ENCODE measurements around the gene MAP1A. TPM values are rescaled to one million over a fixed set of nuclear protein-coding genes. Genes with fewer than 3 reads are reported as not detected.

MAP1A gene
- total and polyA plus RNA-seq, 8 donors: 0.61 to 10.1 (median 5.0) TPM

DNA sequence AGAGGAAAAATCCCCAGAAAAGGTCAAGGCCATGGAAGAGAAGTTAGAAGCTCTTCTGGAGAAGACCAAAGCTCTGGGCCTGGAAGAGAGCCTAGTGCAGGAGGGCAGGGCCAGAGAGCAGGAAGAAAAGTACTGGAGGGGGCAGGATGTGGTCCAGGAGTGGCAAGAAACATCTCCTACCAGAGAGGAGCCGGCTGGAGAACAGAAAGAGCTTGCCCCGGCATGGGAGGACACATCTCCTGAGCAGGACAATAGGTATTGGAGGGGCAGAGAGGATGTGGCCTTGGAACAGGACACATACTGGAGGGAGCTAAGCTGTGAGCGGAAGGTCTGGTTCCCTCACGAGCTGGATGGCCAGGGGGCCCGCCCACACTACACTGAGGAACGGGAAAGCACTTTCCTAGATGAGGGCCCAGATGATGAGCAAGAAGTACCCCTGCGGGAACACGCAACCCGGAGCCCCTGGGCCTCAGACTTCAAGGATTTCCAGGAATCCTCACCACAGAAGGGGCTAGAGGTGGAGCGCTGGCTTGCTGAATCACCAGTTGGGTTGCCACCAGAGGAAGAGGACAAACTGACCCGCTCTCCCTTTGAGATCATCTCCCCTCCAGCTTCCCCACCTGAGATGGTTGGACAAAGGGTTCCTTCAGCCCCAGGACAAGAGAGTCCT lies 9.0 kb downstream of the MAP1A start:
- no peak for DNase-seq
- Histone ChIP-seq H3K36me3 (peaks cover 5 to 59% (median 34%) of the 10 kb centered on the region in 4 donors), H3K9me3 (no peaks in the 10 kb centered on the region), H3K4me3 (no peak overlapping the region), H3K4me1 (no peaks in the 10 kb centered on the region), H3K27ac (no peak overlapping the region), H3K27me3 (no peaks in the 10 kb centered on the region)
- TF ChIP-seq EP300 (IDR thresholded peaks at IDR 0.05) (no peak), POLR2A (IDR thresholded peaks at IDR 0.05) (no peak), POLR2AphosphoS5 (IDR thresholded peaks at IDR 0.05) (no peak)
- TF ChIP-seq, protein P1, sequence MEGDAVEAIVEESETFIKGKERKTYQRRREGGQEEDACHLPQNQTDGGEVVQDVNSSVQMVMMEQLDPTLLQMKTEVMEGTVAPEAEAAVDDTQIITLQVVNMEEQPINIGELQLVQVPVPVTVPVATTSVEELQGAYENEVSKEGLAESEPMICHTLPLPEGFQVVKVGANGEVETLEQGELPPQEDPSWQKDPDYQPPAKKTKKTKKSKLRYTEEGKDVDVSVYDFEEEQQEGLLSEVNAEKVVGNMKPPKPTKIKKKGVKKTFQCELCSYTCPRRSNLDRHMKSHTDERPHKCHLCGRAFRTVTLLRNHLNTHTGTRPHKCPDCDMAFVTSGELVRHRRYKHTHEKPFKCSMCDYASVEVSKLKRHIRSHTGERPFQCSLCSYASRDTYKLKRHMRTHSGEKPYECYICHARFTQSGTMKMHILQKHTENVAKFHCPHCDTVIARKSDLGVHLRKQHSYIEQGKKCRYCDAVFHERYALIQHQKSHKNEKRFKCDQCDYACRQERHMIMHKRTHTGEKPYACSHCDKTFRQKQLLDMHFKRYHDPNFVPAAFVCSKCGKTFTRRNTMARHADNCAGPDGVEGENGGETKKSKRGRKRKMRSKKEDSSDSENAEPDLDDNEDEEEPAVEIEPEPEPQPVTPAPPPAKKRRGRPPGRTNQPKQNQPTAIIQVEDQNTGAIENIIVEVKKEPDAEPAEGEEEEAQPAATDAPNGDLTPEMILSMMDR (IDR thresholded peaks at IDR 0.05): no peak
- 82 to 90% (median 84%) methylated on average over 11 of the region's 11 CpGs for WGBS, 5 donors
- intact Hi-C loops (cut with DNase I; ENCODE audit: low total_unique reads): no loop called here

DNA sequence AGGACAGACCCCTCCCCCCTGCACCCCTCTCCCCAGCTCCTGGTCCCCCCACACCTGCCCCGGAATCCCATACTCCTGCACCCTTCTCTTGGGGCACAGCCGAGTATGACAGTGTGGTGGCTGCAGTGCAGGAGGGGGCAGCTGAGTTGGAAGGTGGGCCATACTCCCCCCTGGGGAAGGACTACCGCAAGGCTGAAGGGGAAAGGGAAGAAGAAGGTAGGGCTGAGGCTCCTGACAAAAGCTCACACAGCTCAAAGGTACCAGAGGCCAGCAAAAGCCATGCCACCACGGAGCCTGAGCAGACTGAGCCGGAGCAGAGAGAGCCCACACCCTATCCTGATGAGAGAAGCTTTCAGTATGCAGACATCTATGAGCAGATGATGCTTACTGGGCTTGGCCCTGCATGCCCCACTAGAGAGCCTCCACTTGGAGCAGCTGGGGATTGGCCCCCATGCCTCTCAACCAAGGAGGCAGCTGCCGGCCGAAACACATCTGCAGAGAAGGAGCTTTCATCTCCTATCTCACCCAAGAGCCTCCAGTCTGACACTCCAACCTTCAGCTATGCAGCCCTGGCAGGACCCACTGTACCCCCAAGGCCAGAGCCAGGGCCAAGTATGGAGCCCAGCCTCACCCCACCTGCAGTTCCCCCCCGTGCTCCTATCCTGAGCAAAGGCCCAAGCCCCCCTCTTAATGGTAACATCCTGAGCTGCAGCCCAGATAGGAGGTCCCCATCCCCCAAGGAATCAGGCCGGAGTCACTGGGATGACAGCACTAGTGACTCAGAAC lies 9.8 kb downstream of the MAP1A start:
- no peaks in the 10 kb centered on the region for H3K9me3 ChIP-seq
- H3K27ac ChIP-seq: no peak overlapping the region
- intact Hi-C loops (cut with DNase I; ENCODE audit: low total_unique reads): no loop called here
- H3K4me1 ChIP-seq: no peaks in the 10 kb centered on the region
- no peak overlapping the region for H3K4me3 ChIP-seq
- H3K36me3 ChIP-seq: peaks cover 3 to 51% (median 26%) of the 10 kb centered on the region in 4 donors
- no peak for DNase-seq
- WGBS, 5 donors: 79 to 96% (median 82%) methylated on average over 6 to 9 of the region's 9 CpGs
- TF ChIP-seq, protein P1 (IDR thresholded peaks at IDR 0.05): no peak
- TF ChIP-seq EP300 (IDR thresholded peaks at IDR 0.05): no peak
- no peak for TF ChIP-seq POLR2AphosphoS5 (IDR thresholded peaks at IDR 0.05)
- H3K27me3 ChIP-seq: no peaks in the 10 kb centered on the region

DNA sequence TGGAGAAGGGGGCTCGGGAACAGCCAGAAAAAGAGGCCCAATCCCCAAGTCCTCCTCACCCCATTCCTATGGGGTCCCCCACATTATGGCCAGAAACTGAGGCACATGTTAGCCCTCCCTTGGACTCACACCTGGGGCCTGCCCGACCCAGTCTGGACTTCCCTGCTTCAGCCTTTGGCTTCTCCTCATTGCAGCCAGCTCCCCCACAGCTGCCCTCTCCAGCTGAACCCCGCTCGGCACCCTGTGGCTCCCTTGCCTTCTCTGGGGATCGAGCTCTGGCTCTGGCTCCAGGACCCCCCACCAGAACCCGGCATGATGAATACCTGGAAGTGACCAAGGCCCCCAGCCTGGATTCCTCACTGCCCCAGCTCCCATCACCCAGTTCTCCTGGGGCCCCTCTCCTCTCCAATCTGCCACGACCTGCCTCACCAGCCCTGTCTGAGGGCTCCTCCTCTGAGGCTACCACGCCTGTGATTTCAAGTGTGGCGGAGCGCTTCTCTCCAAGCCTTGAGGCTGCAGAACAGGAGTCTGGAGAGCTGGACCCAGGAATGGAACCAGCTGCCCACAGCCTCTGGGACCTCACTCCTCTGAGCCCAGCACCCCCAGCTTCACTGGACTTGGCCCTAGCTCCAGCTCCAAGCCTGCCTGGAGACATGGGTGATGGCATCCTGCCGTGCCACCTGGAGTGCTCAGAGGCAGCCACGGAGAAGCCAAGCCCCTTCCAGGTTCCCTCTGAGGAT lies 10.6 kb downstream of the MAP1A start:
- Histone ChIP-seq H3K36me3 (peaks cover 3 to 43% (median 20%) of the 10 kb centered on the region in 4 donors), H3K4me1 (no peaks in the 10 kb centered on the region), H3K27ac (no peak overlapping the region), H3K9me3 (no peaks in the 10 kb centered on the region), H3K4me3 (no peak overlapping the region), H3K27me3 (no peaks in the 10 kb centered on the region)
- TF ChIP-seq, protein P1 (IDR thresholded peaks at IDR 0.05): no peak
- TF ChIP-seq POLR2AphosphoS5 (IDR thresholded peaks at IDR 0.05) (no peak), POLR2A (IDR thresholded peaks at IDR 0.05) (no peak), EP300 (IDR thresholded peaks at IDR 0.05) (no peak)
- intact Hi-C loops (cut with DNase I; ENCODE audit: low total_unique reads): no loop called here
- DNase-seq: no peak
- 78 to 85% (median 83%) methylated on average over 12 of the region's 12 CpGs for WGBS, 5 donors

DNA sequence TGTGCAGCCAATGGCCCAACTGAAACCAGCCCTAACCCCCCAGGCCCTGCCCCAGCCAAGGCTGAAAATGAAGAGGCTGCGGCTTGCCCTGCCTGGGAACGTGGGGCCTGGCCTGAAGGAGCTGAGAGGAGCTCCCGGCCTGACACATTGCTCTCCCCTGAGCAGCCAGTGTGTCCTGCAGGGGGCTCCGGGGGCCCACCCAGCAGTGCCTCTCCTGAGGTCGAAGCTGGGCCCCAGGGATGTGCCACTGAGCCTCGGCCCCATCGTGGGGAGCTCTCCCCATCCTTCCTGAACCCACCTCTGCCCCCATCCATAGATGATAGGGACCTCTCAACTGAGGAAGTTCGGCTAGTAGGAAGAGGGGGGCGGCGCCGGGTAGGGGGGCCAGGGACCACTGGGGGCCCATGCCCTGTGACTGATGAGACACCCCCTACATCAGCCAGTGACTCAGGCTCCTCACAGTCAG lies 11.2 kb downstream of the MAP1A start:
- H3K36me3 ChIP-seq: peaks cover 0 to 37% (median 18%) of the 10 kb centered on the region in 4 donors
- intact Hi-C loops (cut with DNase I; ENCODE audit: low total_unique reads): no loop called here
- no peak for DNase-seq

More for the DNA sequence above, 11.2 kb downstream of the MAP1A start:
- WGBS, 5 donors: 76 to 100% (median 90%) methylated on average over 2 to 11 of the region's 11 CpGs
- no peak overlapping the region for H3K27ac ChIP-seq
- no peak overlapping the region for H3K4me3 ChIP-seq
- no peaks in the 10 kb centered on the region for H3K27me3 ChIP-seq
- no peaks in the 10 kb centered on the region for H3K9me3 ChIP-seq
- no peaks in the 10 kb centered on the region for H3K4me1 ChIP-seq
- TF ChIP-seq EP300 (IDR thresholded peaks at IDR 0.05): no peak
- TF ChIP-seq POLR2A (IDR thresholded peaks at IDR 0.05): no peak
- no peak for TF ChIP-seq POLR2AphosphoS5 (IDR thresholded peaks at IDR 0.05)
- TF ChIP-seq, protein P1 (IDR thresholded peaks at IDR 0.05): no peak
